Measurements from ENCODE around the gene PLEK.

PLEK gene

GRCh38 chr2:68371138-68371537, 6.1 kb downstream of the PLEK start:
- Histone ChIP-seq H3K27ac (replicated peaks) (no peak overlapping the region), H3K27me3 (ENCODE audit: insufficient read depth, poor library complexity, severe bottlenecking) (no peaks in the 10 kb centered on the region), H3K4me3 (replicated peaks; ENCODE audit: insufficient read depth, low read length) (no peak overlapping the region)
- TF ChIP-seq GABPA (IDR thresholded peaks at IDR 0.05; ENCODE audit: low read depth) (no peak), POLR2AphosphoS5 (IDR thresholded peaks at IDR 0.05; ENCODE audit: low read depth) (no peak), REST (IDR thresholded peaks at IDR 0.05; ENCODE audit: insufficient replicate concordance, low read depth) (no peak), SPI1 (IDR thresholded peaks at IDR 0.05; ENCODE audit: borderline replicate concordance, low read depth) (no peak), CTCF (IDR thresholded peaks at IDR 0.05; ENCODE audit: insufficient read depth, low read length) (no peak)
- no peak for DNase-seq (ENCODE audit: low read depth in 1 of 2, low spot score in 1 of 2)

- H3K27ac ChIP-seq (replicated peaks), result no peak overlapping the region
- no peak overlapping the region for H3K4me3 ChIP-seq (replicated peaks; ENCODE audit: insufficient read depth, low read length)
- no peaks in the 10 kb centered on the region for H3K27me3 ChIP-seq (ENCODE audit: insufficient read depth, poor library complexity, severe bottlenecking)
- no peak for TF ChIP-seq REST (IDR thresholded peaks at IDR 0.05; ENCODE audit: insufficient replicate concordance, low read depth)
- no peak for TF ChIP-seq POLR2AphosphoS5 (IDR thresholded peaks at IDR 0.05; ENCODE audit: low read depth)
- TF ChIP-seq SPI1 (IDR thresholded peaks at IDR 0.05; ENCODE audit: borderline replicate concordance, low read depth), result no peak
- TF ChIP-seq CTCF (IDR thresholded peaks at IDR 0.05; ENCODE audit: insufficient read depth, low read length), result no peak
- no peak for TF ChIP-seq GABPA (IDR thresholded peaks at IDR 0.05; ENCODE audit: low read depth)
- DNase-seq (ENCODE audit: low read depth in 1 of 2, low spot score in 1 of 2), result no peak
These were observed 6.5 kb downstream of the PLEK start for GRCh38 chr2:68371581-68371980.

GRCh38 chr2:68372485-68372884, 7.4 kb downstream of the PLEK start:
- no peak for DNase-seq (ENCODE audit: low read depth in 1 of 2, low spot score in 1 of 2)
- Histone ChIP-seq H3K27me3 (ENCODE audit: insufficient read depth, poor library complexity, severe bottlenecking) (no peaks in the 10 kb centered on the region), H3K27ac (replicated peaks) (no peak overlapping the region), H3K4me3 (replicated peaks; ENCODE audit: insufficient read depth, low read length) (no peak overlapping the region)
- no peak for TF ChIP-seq REST (IDR thresholded peaks at IDR 0.05; ENCODE audit: insufficient replicate concordance, low read depth)
- TF ChIP-seq SPI1 (IDR thresholded peaks at IDR 0.05; ENCODE audit: borderline replicate concordance, low read depth), result no peak
- TF ChIP-seq CTCF (IDR thresholded peaks at IDR 0.05; ENCODE audit: insufficient read depth, low read length), result no peak
- TF ChIP-seq POLR2AphosphoS5 (IDR thresholded peaks at IDR 0.05; ENCODE audit: low read depth), result no peak
- TF ChIP-seq GABPA (IDR thresholded peaks at IDR 0.05; ENCODE audit: low read depth), result no peak

Measured in HL-60 (cell line).